ENCODE results near the gene MARS1.

The MARS1 gene

DNA sequence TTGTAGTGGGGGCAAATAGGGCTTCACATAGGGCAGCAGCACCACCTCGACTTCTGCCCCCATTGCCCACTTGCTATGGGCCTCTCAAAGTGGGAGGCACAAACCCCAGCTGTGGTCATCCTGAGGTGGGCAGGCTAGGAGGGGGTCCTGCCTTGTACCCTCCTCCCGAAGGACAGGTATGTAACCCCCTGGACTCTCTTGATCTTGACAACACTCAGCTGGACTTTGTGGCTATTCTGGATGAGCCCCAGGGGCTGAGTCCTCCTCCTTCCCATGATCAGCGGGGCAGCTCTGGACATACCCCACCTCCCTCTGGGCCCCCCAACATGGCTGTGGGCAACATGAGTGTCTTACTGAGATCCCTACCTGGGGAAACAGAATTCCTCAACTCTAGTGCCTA is 16.2 kb upstream of the MARS1 start:
- Histone ChIP-seq H3K27me3 (replicated peaks; ENCODE audit: control insufficient read depth, insufficient read depth, low read length) (no peaks in the 10 kb centered on the region), H3K36me3 (ENCODE audit: control insufficient read depth, insufficient read depth, low read length) (peaks cover 27% of the 10 kb centered on the region), H3K4me3 (replicated peaks; ENCODE audit: low read depth, low read length) (no peak overlapping the region)
- no peak for TF ChIP-seq CTCF (IDR thresholded peaks at IDR 0.05; ENCODE audit: insufficient read depth, low read length, poor library complexity, severe bottlenecking)
- DNase-seq (ENCODE audit: extremely low read depth, insufficient read length), result no peak

DNA sequence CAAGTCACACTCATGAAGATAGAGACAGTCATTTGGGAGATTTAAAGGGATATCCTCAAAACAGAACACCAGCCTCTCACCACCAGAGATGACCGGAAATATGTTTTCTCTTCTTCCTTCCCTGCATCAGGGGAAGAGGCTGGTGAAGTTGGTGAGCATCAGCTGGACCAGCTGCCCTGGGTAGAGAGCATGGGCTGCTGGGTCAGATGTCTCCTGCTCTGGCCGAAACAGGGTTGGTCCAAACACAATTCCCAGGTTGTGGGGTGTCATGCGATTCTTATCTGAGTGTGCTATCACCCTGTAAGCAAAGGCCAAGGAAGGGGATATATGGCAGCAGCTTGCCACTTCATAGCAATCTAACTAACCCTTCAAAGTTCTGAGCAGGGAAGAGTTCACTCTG is 15.5 kb upstream of the MARS1 start:
- no peak for TF ChIP-seq CTCF (IDR thresholded peaks at IDR 0.05; ENCODE audit: insufficient read depth, low read length, poor library complexity, severe bottlenecking)
- Histone ChIP-seq H3K4me3 (replicated peaks; ENCODE audit: low read depth, low read length) (no peak overlapping the region), H3K27me3 (replicated peaks; ENCODE audit: control insufficient read depth, insufficient read depth, low read length) (no peaks in the 10 kb centered on the region), H3K36me3 (ENCODE audit: control insufficient read depth, insufficient read depth, low read length) (peaks cover 27% of the 10 kb centered on the region)
- DNase-seq (ENCODE audit: extremely low read depth, insufficient read length), result no peak

DNA sequence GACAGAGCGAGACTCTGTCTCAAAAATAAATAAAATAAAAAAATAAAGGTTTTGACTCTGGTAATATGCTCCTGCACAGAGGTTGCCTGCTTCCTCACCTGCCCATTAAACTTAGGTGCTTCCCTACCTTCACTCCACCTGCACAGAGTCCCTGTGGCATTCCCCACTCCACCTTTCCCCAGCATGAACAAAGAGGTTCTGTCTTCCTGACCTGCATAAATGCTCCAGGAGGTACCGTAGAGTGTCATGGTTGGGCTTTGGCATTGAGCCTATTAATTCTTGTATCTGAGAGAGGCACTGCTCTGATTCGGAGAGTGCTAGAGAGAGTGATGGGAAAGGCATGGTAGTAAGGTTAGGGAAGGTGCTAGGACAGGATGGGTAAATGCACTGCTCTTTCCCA is 14.5 kb upstream of the MARS1 start:
- no peak for DNase-seq (ENCODE audit: extremely low read depth, insufficient read length)
- Histone ChIP-seq H3K36me3 (ENCODE audit: control insufficient read depth, insufficient read depth, low read length) (peaks cover 25% of the 10 kb centered on the region), H3K4me3 (replicated peaks; ENCODE audit: low read depth, low read length) (no peak overlapping the region), H3K27me3 (replicated peaks; ENCODE audit: control insufficient read depth, insufficient read depth, low read length) (no peaks in the 10 kb centered on the region)
- no peak for TF ChIP-seq CTCF (IDR thresholded peaks at IDR 0.05; ENCODE audit: insufficient read depth, low read length, poor library complexity, severe bottlenecking)

DNA sequence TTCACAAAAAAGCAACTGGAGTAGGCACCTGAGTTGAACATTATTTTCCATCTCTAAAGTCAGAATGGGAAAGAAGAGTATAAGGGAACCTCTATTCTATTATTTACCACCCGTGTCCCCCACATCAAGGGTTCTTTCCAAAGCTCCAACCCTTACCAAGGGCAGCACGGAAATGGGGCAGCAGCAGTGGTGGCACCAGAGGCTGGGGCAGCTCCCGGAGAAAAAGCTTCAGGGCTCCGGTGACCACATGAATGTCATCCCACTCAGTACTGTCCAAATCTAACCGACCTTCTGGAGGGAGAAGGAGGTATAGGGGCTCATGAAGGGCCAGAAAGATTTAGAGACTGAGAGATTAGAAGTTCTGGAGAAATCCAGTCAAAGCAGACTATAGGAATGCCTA is 14.0 kb upstream of the MARS1 start:
- H3K36me3 ChIP-seq (ENCODE audit: control insufficient read depth, insufficient read depth, low read length), result peaks cover 25% of the 10 kb centered on the region
- no peak for DNase-seq (ENCODE audit: extremely low read depth, insufficient read length)
- no peaks in the 10 kb centered on the region for H3K27me3 ChIP-seq (replicated peaks; ENCODE audit: control insufficient read depth, insufficient read depth, low read length)
- H3K4me3 ChIP-seq (replicated peaks; ENCODE audit: low read depth, low read length), result no peak overlapping the region
- no peak for TF ChIP-seq CTCF (IDR thresholded peaks at IDR 0.05; ENCODE audit: insufficient read depth, low read length, poor library complexity, severe bottlenecking)

- no peak for TF ChIP-seq CTCF (IDR thresholded peaks at IDR 0.05; ENCODE audit: insufficient read depth, low read length, poor library complexity, severe bottlenecking)
- Histone ChIP-seq H3K27me3 (replicated peaks; ENCODE audit: control insufficient read depth, insufficient read depth, low read length) (no peaks in the 10 kb centered on the region), H3K4me3 (replicated peaks; ENCODE audit: low read depth, low read length) (no peak overlapping the region), H3K36me3 (ENCODE audit: control insufficient read depth, insufficient read depth, low read length) (peaks cover 23% of the 10 kb centered on the region)
- no peak for DNase-seq (ENCODE audit: extremely low read depth, insufficient read length)
These were observed 13.4 kb upstream of the MARS1 start for GRCh38 chr12:57474430-57474829.

DNA sequence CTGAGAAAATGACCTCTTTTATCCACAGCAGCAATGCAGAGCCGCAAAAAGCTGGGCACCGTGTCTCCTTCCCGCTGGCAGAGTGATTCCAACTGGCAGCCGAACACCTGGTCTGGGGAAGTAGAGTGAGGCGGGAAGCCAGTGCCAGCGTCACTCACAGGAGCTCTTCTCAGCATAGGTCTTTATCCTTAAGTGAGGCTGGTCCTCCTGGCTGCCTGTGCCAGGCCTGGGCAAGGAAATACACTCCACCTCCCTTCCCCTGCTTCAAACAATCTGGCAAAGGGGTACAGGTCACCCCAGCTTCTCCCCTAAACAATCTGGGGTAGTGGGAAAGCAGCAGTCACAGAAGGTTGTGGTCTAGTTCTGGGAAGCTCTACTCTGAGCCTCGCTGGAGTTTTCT is 13.0 kb upstream of the MARS1 start:
- TF ChIP-seq CTCF (IDR thresholded peaks at IDR 0.05; ENCODE audit: insufficient read depth, low read length, poor library complexity, severe bottlenecking), result no peak
- no peaks in the 10 kb centered on the region for H3K27me3 ChIP-seq (replicated peaks; ENCODE audit: control insufficient read depth, insufficient read depth, low read length)
- DNase-seq (ENCODE audit: extremely low read depth, insufficient read length), result no peak
- peaks cover 21% of the 10 kb centered on the region for H3K36me3 ChIP-seq (ENCODE audit: control insufficient read depth, insufficient read depth, low read length)
- no peak overlapping the region for H3K4me3 ChIP-seq (replicated peaks; ENCODE audit: low read depth, low read length)
